ENCODE data around the gene TREML1.

TREML1 gene

DNA sequence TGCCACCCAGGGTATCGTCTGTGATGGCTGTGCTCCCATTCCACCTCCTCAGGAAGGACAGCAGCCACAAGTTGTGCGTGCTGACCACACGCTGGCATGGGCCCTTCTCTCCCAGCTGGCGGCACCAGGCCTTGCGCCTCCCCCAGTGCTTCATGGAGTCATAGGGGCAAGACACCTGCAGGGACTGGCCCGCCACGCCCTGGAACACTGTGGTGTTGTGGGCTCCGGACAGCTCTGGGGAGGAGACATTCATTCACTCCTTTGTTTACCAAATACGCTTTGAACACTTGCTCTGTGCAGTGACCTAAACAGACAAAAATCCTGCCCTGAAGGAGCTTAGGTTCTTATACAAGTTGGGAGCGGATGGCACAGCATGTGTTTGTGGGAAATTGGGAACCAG is 7.2 kb upstream of the TREML1 start:
- CTCF ChIA-PET, result no interaction called here
- POLR2A ChIA-PET (ENCODE audit: low non-redundant PET), result no interaction called here
- no peak overlapping the region for H3K27ac ChIP-seq
- TF ChIP-seq, protein P1, sequence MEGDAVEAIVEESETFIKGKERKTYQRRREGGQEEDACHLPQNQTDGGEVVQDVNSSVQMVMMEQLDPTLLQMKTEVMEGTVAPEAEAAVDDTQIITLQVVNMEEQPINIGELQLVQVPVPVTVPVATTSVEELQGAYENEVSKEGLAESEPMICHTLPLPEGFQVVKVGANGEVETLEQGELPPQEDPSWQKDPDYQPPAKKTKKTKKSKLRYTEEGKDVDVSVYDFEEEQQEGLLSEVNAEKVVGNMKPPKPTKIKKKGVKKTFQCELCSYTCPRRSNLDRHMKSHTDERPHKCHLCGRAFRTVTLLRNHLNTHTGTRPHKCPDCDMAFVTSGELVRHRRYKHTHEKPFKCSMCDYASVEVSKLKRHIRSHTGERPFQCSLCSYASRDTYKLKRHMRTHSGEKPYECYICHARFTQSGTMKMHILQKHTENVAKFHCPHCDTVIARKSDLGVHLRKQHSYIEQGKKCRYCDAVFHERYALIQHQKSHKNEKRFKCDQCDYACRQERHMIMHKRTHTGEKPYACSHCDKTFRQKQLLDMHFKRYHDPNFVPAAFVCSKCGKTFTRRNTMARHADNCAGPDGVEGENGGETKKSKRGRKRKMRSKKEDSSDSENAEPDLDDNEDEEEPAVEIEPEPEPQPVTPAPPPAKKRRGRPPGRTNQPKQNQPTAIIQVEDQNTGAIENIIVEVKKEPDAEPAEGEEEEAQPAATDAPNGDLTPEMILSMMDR (conservative IDR thresholded peaks at IDR 0.05; ENCODE audit: low read depth), result no peak
- DNase-seq (ENCODE audit: low spot score), result no peak

DNA sequence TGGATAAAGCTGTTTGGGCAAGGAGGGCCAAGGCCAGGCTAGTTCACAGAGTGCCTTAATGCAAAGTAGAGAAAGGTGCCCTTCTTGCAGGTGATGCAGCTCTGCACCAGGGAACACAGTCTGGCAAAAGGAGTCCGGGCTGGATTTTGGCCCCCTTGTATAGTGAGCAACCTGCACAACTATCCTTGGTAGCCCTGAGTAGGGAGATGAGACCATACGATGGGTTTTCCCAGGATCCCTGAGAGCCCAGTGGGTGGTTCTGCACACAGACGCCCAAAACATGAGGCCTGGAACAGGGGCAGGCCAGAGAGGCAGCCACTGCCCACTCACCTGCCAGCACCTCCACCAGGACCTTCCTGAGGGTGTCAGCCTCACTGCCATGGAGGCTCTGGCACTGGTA is 6.8 kb upstream of the TREML1 start:
- no peak for DNase-seq (ENCODE audit: low spot score)
- no peak overlapping the region for H3K27ac ChIP-seq
- ChIA-PET CTCF (no interaction called here), POLR2A (ENCODE audit: low non-redundant PET) (no interaction called here)
- TF ChIP-seq, protein P1 (conservative IDR thresholded peaks at IDR 0.05; ENCODE audit: low read depth), result no peak

- DNase-seq (ENCODE audit: low spot score), result no peak
- ChIA-PET CTCF (no interaction called here), POLR2A (ENCODE audit: low non-redundant PET) (no interaction called here)
- H3K27ac ChIP-seq, result no peak overlapping the region
- TF ChIP-seq, protein P1 (conservative IDR thresholded peaks at IDR 0.05; ENCODE audit: low read depth), result no peak
Measured at GRCh38 chr6:41159415-41160082, 5.4 kb upstream of the TREML1 start.

DNA sequence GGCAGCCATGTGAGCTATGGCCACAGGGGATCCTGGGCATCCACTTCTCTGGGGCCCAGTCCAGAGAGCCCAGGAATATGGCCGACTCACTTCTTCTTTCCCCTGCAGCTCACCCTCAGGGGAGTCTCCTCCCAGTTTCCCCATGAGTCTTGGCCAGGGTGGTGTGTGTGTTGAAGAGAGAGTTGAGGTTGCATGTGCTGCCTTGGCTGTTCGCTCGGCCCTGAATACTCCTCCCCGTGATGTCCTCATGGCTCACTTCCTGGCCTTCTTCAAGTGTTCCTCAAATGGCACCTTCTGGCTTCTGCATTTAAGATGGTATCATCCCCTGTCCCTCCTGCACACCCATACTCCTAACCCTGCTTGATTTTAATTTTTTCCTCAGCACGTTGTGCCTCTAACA is 3.2 kb upstream of the TREML1 start:
- no peak for DNase-seq (ENCODE audit: low spot score)
- TF ChIP-seq, protein P1 (conservative IDR thresholded peaks at IDR 0.05; ENCODE audit: low read depth), result no peak
- CTCF ChIA-PET, result no interaction called here
- POLR2A ChIA-PET (ENCODE audit: low non-redundant PET), result no interaction called here
- no peak overlapping the region for H3K27ac ChIP-seq

DNA sequence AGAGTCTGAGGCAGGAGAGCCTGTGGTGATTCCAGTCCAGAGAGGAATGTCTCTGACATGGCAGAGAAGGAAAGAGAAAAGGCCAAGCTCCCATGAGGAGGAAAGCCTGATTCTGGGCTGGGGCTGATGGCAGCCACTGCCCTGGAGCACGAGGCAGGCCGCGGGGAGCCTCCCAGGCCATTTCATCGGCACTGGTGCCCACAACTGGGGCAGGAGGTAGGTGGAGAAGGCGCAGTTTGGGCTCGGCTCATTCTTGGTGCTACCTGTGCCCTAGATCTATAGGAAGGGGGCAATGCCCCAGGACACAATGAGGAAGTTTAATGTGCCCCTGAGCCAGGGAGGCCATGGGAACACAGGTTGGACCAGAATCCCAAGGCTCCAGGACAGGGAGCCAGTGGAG is 2.6 kb upstream of the TREML1 start:
- no peak overlapping the region for H3K27ac ChIP-seq
- TF ChIP-seq, protein P1 (conservative IDR thresholded peaks at IDR 0.05; ENCODE audit: low read depth), result no peak
- DNase-seq (ENCODE audit: low spot score), result no peak
- ChIA-PET POLR2A (ENCODE audit: low non-redundant PET) (no interaction called here), CTCF (no interaction called here)

GRCh38 chr6:41156001-41156400 is 1.9 kb upstream of the TREML1 start:
- no peak overlapping the region for H3K27ac ChIP-seq
- DNase-seq (ENCODE audit: low spot score), result no peak
- POLR2A ChIA-PET (ENCODE audit: low non-redundant PET), result no interaction called here
- TF ChIP-seq, protein P1 (conservative IDR thresholded peaks at IDR 0.05; ENCODE audit: low read depth), result no peak
- CTCF ChIA-PET, result no interaction called here
